ENCODE data around the gene PBX1.
"Not testable (repeated sequence)": the region's sequence is repeated elsewhere in the genome, so short reads cannot be mapped to it uniquely, and the experiment has no call there.

Gene PBX1

GRCh38 chr1:164592634-164593033 lies 33.6 kb downstream of the PBX1 start:
- no peak for DNase-seq

GRCh38 chr1:164595212-164595611 lies 36.2 kb downstream of the PBX1 start:
- DNase-seq: no peak

GRCh38 chr1:164596172-164596571 lies 37.2 kb downstream of the PBX1 start:
- DNase-seq: no peak

GRCh38 chr1:164598719-164599118 lies 39.7 kb downstream of the PBX1 start:
- DNase-seq: no peak

GRCh38 chr1:164599272-164599671 lies 40.3 kb downstream of the PBX1 start:
- no peak for DNase-seq

- no peak for DNase-seq
Measured at GRCh38 chr1:164601399-164602100, 42.6 kb downstream of the PBX1 start.

GRCh38 chr1:164602101-164602422 lies 43.1 kb downstream of the PBX1 start:
- peak; percentile 96 for DNase-seq

GRCh38 chr1:164602480-164603093 lies 43.6 kb downstream of the PBX1 start:
- peak; percentile 47 for DNase-seq

GRCh38 chr1:164603805-164604204 lies 44.8 kb downstream of the PBX1 start:
- DNase-seq: not testable (repeated sequence)

- no peak for DNase-seq
Measured at GRCh38 chr1:164604541-164604940, 45.6 kb downstream of the PBX1 start.

GRCh38 chr1:164605254-164606091 lies 46.5 kb downstream of the PBX1 start:
- peak; percentile 17 for DNase-seq

GRCh38 chr1:164607351-164607750 lies 48.4 kb downstream of the PBX1 start:
- DNase-seq: no peak

GRCh38 chr1:164608651-164609057 lies 49.7 kb downstream of the PBX1 start:
- DNase-seq: no peak

- no peak for DNase-seq
Measured at GRCh38 chr1:164609089-164609488, 50.1 kb downstream of the PBX1 start.

- DNase-seq: no peak
Measured at GRCh38 chr1:164610538-164611222, 51.7 kb downstream of the PBX1 start.

- DNase-seq: peak; percentile 94
Measured at GRCh38 chr1:164611754-164612642, 53.0 kb downstream of the PBX1 start.

GRCh38 chr1:164613176-164613575 lies 54.2 kb downstream of the PBX1 start:
- DNase-seq: no peak

- no peak for DNase-seq
Measured at GRCh38 chr1:164614316-164614715, 55.3 kb downstream of the PBX1 start.

GRCh38 chr1:164617377-164618201 lies 58.6 kb downstream of the PBX1 start:
- DNase-seq: peak; percentile 64

GRCh38 chr1:164618202-164618564 lies 59.2 kb downstream of the PBX1 start:
- DNase-seq: peak; percentile 29

GRCh38 chr1:164619006-164619784 lies 60.2 kb downstream of the PBX1 start:
- DNase-seq: peak; percentile 90

Data from NCI-H748 treated with DMSO at 0.1 percent for 48 hours (cell line).